HepG2 (cell line): ENCODE results near the gene FOXD4L1.
"Not testable (repeated sequence)": the region's sequence is repeated elsewhere in the genome, so short reads cannot be mapped to it uniquely, and the experiment has no call there.

Experiments used
- BRD4 ChIP-seq: sonication (generic); formaldehyde crosslinking; IDR thresholded peaks from 2 replicates; pipeline ENCODE4 v1.4.0; 2020; ENCODE audit warnings: missing genetic modification reagents
- GTF2F1 ChIP-seq: fragments of 150-350 bp; IDR thresholded peaks from 2 replicates; pipeline ENCODE4 v1.6.1; 2014; ENCODE audit warnings: low read length
- GTF3A ChIP-seq: sonication (generic); formaldehyde crosslinking; conservative IDR thresholded peaks from 2 replicates; pipeline ENCODE4 v1.4.0; 2020; ENCODE audit warnings: mild to moderate bottlenecking, missing genetic modification reagents
- TCF12 ChIP-seq, 2 experiments: fragments of 450-650 bp in 1 of 2; sonication (generic) in 1 of 2; formaldehyde crosslinking in 1 of 2; IDR thresholded peaks; 2 replicates each; pipeline versions ENCODE4 v1.6.1 to v1.8.0; 2017 to 2022; ENCODE audit warnings: antibody characterized with exemption in 1 of 2, mild to moderate bottlenecking in 1 of 2, missing genetic modification reagents in 1 of 2, moderate library complexity in 1 of 2
- YY1 ChIP-seq: IDR thresholded peaks from 2 replicates; pipeline ENCODE4 v1.6.1; 2011; ENCODE audit warnings: low read length, low read depth, moderate library complexity, mild to moderate bottlenecking; ENCODE audit not compliant: insufficient read depth, insufficient replicate concordance
- TF ChIP-seq, protein P1 (sequence below): sonication (generic); formaldehyde crosslinking; IDR thresholded peaks from 2 replicates; pipeline ENCODE4 v1.5.0; 2020; ENCODE audit warnings: mild to moderate bottlenecking, missing genetic modification reagents

DNA sequence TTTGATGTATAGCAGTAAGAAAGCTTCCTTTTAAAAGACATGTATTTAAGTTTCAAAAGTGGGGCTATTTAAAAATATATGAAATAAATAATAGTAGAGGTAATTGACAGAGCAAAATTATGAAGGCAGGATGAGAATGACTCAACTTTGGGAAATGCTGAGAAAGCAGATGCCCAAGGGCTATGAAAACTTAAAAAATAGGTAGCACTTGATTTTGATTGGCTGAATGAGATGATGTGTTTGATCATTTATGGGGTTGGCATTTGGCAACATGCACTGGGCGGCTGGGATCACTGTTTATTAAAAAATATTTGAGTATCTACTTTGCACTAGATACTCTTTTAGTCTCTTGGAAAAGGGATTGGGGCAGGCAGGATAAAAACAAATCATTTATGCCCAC lies 26.5 kb downstream of the FOXD4L1 start:
- TF ChIP-seq, protein P1, sequence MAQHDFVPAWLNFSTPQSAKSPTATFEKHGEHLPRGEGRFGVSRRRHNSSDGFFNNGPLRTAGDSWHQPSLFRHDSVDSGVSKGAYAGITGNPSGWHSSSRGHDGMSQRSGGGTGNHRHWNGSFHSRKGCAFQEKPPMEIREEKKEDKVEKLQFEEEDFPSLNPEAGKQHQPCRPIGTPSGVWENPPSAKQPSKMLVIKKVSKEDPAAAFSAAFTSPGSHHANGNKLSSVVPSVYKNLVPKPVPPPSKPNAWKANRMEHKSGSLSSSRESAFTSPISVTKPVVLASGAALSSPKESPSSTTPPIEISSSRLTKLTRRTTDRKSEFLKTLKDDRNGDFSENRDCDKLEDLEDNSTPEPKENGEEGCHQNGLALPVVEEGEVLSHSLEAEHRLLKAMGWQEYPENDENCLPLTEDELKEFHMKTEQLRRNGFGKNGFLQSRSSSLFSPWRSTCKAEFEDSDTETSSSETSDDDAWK (CRISPR knock-in tag): not testable (repeated sequence)
- TF ChIP-seq TCF12 (IDR thresholded peaks at IDR 0.05); TCF12 (CRISPR knock-in tag; IDR thresholded peaks at IDR 0.05); GTF2F1; BRD4 (CRISPR knock-in tag); GTF3A (CRISPR knock-in tag); YY1: not testable (repeated sequence)
